WTC11 (cell line): ENCODE results near the gene PRELP. TPM values are rescaled to one million over a fixed set of nuclear protein-coding genes. Genes with fewer than 3 reads are reported as not detected.

ENCODE experiments used
- ATAC-seq: fragments of 200-7000 bp; cut with Tn5 transposase; 2 replicates; pipeline ENCODE4 v1.10.0; 2021; ENCODE audit warnings: mild to moderate bottlenecking, moderate library complexity
- CTCF ChIA-PET: fragments of 300-600 bp; sonication (Branson Sonifier 250); formaldehyde crosslinking; loops from one replicate; lab custom pipeline; 2021; ENCODE audit warnings: antibody characterized with exemption; lab: Charles Lee
- POLR2A ChIA-PET: fragments of 350-600 bp; sonication (Branson Sonifier 250); formaldehyde crosslinking; loops from one replicate; lab custom pipeline; 2021; ENCODE audit warnings: antibody characterized with exemption; lab: Charles Lee
- DNase-seq: peaks from one replicate; pipeline ENCODE4 v3.0.0; 2021; ENCODE audit warnings: low spot score
- H3K27ac Mint-ChIP-seq: 2 replicates; pipeline ENCODE4 v1.8.0; 2021; ENCODE audit warnings: mixed read lengths
- H3K27me3 Mint-ChIP-seq: 2 replicates; pipeline ENCODE4 v1.8.0; 2021; ENCODE audit warnings: low read depth, mild to moderate bottlenecking, moderate library complexity, mixed read lengths
- H3K36me3 Mint-ChIP-seq: 2 replicates; pipeline ENCODE4 v1.8.0; 2021; ENCODE audit warnings: mixed read lengths
- H3K4me1 Mint-ChIP-seq: 2 replicates; pipeline ENCODE4 v1.8.0; 2022; ENCODE audit warnings: mixed read lengths
- H3K4me3 Mint-ChIP-seq: 2 replicates; pipeline ENCODE4 v1.8.0; 2021; ENCODE audit warnings: mild to moderate bottlenecking, moderate library complexity, mixed read lengths
- H3K9me3 Mint-ChIP-seq: 2 replicates; pipeline ENCODE4 v1.8.0; 2021; ENCODE audit warnings: mixed read lengths
- AR ChIP-seq: fragments of 250-450 bp; sonication (Bioruptor Pico); IDR thresholded peaks from 2 replicates; pipeline ENCODE4 v1.9.0; 2021; ENCODE audit warnings: mild to moderate bottlenecking
- GRHL2 ChIP-seq: fragments of 250-450 bp; sonication (Bioruptor Pico); IDR thresholded peaks from 2 replicates; pipeline ENCODE4 v1.8.0; 2022; ENCODE audit warnings: mild to moderate bottlenecking, moderate library complexity; ENCODE audit not compliant: insufficient replicate concordance, severe bottlenecking
- HMGA2 ChIP-seq: fragments of 250-450 bp; sonication (Bioruptor Pico); IDR thresholded peaks from 2 replicates; pipeline ENCODE4 v1.4.0; 2021; ENCODE audit warnings: mild to moderate bottlenecking, moderate library complexity
- MAX ChIP-seq: sonication (generic); formaldehyde crosslinking; IDR thresholded peaks from 2 replicates; pipeline ENCODE4 v1.8.0; 2022; ENCODE audit warnings: mild to moderate bottlenecking, missing genetic modification reagents
- MYBL2 ChIP-seq: sonication (generic); formaldehyde crosslinking; IDR thresholded peaks from 2 replicates; pipeline ENCODE4 v1.8.1; 2023; ENCODE audit warnings: mild to moderate bottlenecking, moderate library complexity, missing genetic modification reagents
- NR2C2 ChIP-seq: sonication (generic); formaldehyde crosslinking; IDR thresholded peaks from 2 replicates; pipeline ENCODE4 v1.8.0; 2022; ENCODE audit warnings: mild to moderate bottlenecking, missing genetic modification reagents
- NR3C1 ChIP-seq: sonication (generic); formaldehyde crosslinking; conservative IDR thresholded peaks from 2 replicates; pipeline ENCODE4 v1.8.1; 2023; ENCODE audit warnings: low read depth, mild to moderate bottlenecking, missing genetic modification reagents
- OVOL2 ChIP-seq: fragments of 250-450 bp; sonication (Bioruptor Pico); IDR thresholded peaks from 2 replicates; pipeline ENCODE4 v1.9.0; 2021; ENCODE audit warnings: mild to moderate bottlenecking, borderline replicate concordance
- RORB ChIP-seq: fragments of 250-450 bp; sonication (Bioruptor Pico); IDR thresholded peaks from 2 replicates; pipeline ENCODE4 v1.9.0; 2021; ENCODE audit warnings: mild to moderate bottlenecking
- TP53 ChIP-seq: sonication (generic); formaldehyde crosslinking; IDR thresholded peaks from 2 replicates; pipeline ENCODE4 v1.8.1; 2023; ENCODE audit warnings: mild to moderate bottlenecking, missing genetic modification reagents
- ZNF263 ChIP-seq: sonication (generic); formaldehyde crosslinking; IDR thresholded peaks from 2 replicates; pipeline ENCODE4 v1.8.1; 2022; ENCODE audit warnings: low read depth, mild to moderate bottlenecking, moderate library complexity, missing genetic modification reagents
- ZNF317 ChIP-seq: sonication (generic); formaldehyde crosslinking; IDR thresholded peaks from 2 replicates; pipeline ENCODE4 v1.8.1; 2023; ENCODE audit warnings: low read depth, mild to moderate bottlenecking, moderate library complexity, missing genetic modification reagents, borderline replicate concordance
- ZSCAN18 ChIP-seq: fragments of 250-450 bp; sonication (Bioruptor Pico); IDR thresholded peaks from 2 replicates; pipeline ENCODE4 v2.1.2; 2022; ENCODE audit warnings: mild to moderate bottlenecking, moderate library complexity
- total RNA-seq: library from RNA; stranded (reverse); gene quantifications from 3 replicates; pipeline ENCODE4 v1.2.3, GENCODE V29; 2021
- TF ChIP-seq, protein P1 (sequence below): sonication (generic); formaldehyde crosslinking; IDR thresholded peaks from 2 replicates; pipeline ENCODE4 v1.8.0; 2022; ENCODE audit warnings: missing genetic modification reagents
- TF ChIP-seq, protein P2 (sequence below): sonication (generic); formaldehyde crosslinking; IDR thresholded peaks from 2 replicates; pipeline ENCODE4 v1.8.1; 2022; ENCODE audit warnings: mild to moderate bottlenecking, moderate library complexity, missing genetic modification reagents

PRELP gene
- total RNA-seq, 1 experiment from 2014 or later: 0.17 TPM

DNA sequence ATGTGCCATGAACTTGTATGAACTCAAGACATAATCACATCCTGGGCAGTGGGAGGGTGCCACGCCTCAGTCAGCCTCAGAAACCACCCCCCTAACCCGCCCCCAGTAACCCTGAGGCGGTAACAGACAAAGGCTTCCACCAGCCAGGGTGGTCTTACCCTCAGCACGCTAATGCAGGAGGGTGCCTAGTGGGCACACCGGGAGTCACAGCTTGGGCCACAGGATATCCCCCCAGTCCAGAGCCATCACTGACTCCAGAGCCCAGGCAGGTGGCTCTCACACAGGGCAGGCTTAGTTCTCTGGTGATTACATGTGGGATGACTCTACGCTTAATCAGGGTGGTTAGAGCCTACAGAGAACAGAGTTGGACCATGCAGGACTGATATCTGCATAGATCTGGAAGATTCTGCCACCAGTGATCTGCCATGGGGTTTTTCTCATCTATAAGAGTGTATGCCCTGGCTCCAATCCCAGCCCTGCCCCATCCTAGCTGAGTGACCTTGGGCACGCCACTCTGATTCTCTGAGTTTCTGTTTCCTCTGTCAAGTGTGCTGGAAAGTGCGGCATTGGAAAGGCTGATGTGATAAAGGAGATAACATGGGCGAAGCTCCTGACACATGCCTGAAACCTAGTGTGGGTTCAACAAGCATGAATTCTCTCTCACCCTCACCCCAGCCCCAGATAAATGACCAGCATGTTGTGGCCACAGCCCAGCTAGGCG lies 45.6 kb downstream of the PRELP start:
- Mint-ChIP-seq H3K4me1 (peaks cover 68% of the 10 kb centered on the region), H3K9me3 (no peaks in the 10 kb centered on the region), H3K27ac (no peak overlapping the region), H3K4me3 (no peak overlapping the region), H3K27me3 (peaks cover 69% of the 10 kb centered on the region), H3K36me3 (no peaks in the 10 kb centered on the region)
- DNase-seq (no peak), ATAC-seq (no peak)
- no peak for TF ChIP-seq ZNF317 (CRISPR knock-in tag)
- TF ChIP-seq, protein P1, sequence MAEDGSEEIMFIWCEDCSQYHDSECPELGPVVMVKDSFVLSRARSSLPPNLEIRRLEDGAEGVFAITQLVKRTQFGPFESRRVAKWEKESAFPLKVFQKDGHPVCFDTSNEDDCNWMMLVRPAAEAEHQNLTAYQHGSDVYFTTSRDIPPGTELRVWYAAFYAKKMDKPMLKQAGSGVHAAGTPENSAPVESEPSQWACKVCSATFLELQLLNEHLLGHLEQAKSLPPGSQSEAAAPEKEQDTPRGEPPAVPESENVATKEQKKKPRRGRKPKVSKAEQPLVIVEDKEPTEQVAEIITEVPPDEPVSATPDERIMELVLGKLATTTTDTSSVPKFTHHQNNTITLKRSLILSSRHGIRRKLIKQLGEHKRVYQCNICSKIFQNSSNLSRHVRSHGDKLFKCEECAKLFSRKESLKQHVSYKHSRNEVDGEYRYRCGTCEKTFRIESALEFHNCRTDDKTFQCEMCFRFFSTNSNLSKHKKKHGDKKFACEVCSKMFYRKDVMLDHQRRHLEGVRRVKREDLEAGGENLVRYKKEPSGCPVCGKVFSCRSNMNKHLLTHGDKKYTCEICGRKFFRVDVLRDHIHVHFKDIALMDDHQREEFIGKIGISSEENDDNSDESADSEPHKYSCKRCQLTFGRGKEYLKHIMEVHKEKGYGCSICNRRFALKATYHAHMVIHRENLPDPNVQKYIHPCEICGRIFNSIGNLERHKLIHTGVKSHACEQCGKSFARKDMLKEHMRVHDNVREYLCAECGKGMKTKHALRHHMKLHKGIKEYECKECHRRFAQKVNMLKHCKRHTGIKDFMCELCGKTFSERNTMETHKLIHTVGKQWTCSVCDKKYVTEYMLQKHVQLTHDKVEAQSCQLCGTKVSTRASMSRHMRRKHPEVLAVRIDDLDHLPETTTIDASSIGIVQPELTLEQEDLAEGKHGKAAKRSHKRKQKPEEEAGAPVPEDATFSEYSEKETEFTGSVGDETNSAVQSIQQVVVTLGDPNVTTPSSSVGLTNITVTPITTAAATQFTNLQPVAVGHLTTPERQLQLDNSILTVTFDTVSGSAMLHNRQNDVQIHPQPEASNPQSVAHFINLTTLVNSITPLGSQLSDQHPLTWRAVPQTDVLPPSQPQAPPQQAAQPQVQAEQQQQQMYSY (CRISPR knock-in tag): no peak
- TF ChIP-seq ZNF263 (CRISPR knock-in tag): no peak
- TF ChIP-seq RORB: no peak
- ChIA-PET CTCF (interaction anchor here (1.1 to 1.5 kb wide), 3 partner anchors 52 to 105 kb away, joined by 3 to 4 read pairs (median 3); partner anchors contain the start of gene ATP2B4), POLR2A (interaction anchor here (0.7 kb wide), 1 partner anchor 215 kb away, joined by 4 read pairs; no protein-coding TSS in a partner anchor)

GRCh38 chr1:203521812-203522211 lies 46.2 kb downstream of the PRELP start:
- Mint-ChIP-seq H3K27ac (no peak overlapping the region), H3K9me3 (no peaks in the 10 kb centered on the region), H3K4me3 (no peak overlapping the region), H3K36me3 (no peaks in the 10 kb centered on the region), H3K27me3 (peaks cover 63% of the 10 kb centered on the region), H3K4me1 (peaks cover 68% of the 10 kb centered on the region)
- ChIA-PET POLR2A (interaction anchor here (0.7 kb wide), 1 partner anchor 215 kb away, joined by 4 read pairs; no protein-coding TSS in a partner anchor), CTCF (interaction anchor here (0.8 to 1.5 kb wide), 5 partner anchors 13 to 105 kb away, joined by 3 to 4 read pairs (median 3); partner anchors contain the start of gene ATP2B4)
- DNase-seq: no peak
- ATAC-seq: no peak
- no peak for TF ChIP-seq MYBL2 (CRISPR knock-in tag)
- TF ChIP-seq AR (CRISPR knock-in tag): no peak
- TF ChIP-seq HMGA2 (CRISPR knock-in tag): no peak
- TF ChIP-seq NR3C1 (CRISPR knock-in tag): no peak
- no peak for TF ChIP-seq GRHL2
- TF ChIP-seq NR2C2: no peak
- TF ChIP-seq, protein P2, sequence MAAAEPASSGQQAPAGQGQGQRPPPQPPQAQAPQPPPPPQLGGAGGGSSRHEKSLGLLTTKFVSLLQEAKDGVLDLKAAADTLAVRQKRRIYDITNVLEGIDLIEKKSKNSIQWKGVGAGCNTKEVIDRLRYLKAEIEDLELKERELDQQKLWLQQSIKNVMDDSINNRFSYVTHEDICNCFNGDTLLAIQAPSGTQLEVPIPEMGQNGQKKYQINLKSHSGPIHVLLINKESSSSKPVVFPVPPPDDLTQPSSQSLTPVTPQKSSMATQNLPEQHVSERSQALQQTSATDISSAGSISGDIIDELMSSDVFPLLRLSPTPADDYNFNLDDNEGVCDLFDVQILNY: no peak
- TF ChIP-seq MAX: no peak
- TF ChIP-seq OVOL2: no peak
- no peak for TF ChIP-seq TP53 (CRISPR knock-in tag)
- TF ChIP-seq ZSCAN18 (CRISPR knock-in tag): no peak
